ENCODE results near the gene LRRC23.

- TF ChIP-seq, protein P1, sequence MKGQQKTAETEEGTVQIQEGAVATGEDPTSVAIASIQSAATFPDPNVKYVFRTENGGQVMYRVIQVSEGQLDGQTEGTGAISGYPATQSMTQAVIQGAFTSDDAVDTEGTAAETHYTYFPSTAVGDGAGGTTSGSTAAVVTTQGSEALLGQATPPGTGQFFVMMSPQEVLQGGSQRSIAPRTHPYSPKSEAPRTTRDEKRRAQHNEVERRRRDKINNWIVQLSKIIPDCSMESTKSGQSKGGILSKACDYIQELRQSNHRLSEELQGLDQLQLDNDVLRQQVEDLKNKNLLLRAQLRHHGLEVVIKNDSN (IDR thresholded peaks at IDR 0.05) = peak; percentile 64
- TF ChIP-seq TAF1 (IDR thresholded peaks at IDR 0.05; ENCODE audit: low read depth) (peak; percentile 53; the same call in 1 of the 2 replicates), TEAD4 (IDR thresholded peaks at IDR 0.05) (peak; percentile 74), YY1 (IDR thresholded peaks at IDR 0.05; ENCODE audit: low read depth) (peak; percentile 83), ZBTB7A (IDR thresholded peaks at IDR 0.05; ENCODE audit: low read depth) (peak; percentile 20; the same call in 1 of the 2 replicates), NFIC (IDR thresholded peaks at IDR 0.05) (peak; percentile 41; the same call in 1 of the 2 replicates)
Observed at GRCh38 chr12:6937481-6938352, 33.1 kb downstream of the LRRC23 start.
